ENCODE measurements around the gene EXOC3L4.
"Not testable (repeated sequence)": the region's sequence is repeated elsewhere in the genome, so short reads cannot be mapped to it uniquely, and the experiment has no call there.

EXOC3L4 gene

DNA sequence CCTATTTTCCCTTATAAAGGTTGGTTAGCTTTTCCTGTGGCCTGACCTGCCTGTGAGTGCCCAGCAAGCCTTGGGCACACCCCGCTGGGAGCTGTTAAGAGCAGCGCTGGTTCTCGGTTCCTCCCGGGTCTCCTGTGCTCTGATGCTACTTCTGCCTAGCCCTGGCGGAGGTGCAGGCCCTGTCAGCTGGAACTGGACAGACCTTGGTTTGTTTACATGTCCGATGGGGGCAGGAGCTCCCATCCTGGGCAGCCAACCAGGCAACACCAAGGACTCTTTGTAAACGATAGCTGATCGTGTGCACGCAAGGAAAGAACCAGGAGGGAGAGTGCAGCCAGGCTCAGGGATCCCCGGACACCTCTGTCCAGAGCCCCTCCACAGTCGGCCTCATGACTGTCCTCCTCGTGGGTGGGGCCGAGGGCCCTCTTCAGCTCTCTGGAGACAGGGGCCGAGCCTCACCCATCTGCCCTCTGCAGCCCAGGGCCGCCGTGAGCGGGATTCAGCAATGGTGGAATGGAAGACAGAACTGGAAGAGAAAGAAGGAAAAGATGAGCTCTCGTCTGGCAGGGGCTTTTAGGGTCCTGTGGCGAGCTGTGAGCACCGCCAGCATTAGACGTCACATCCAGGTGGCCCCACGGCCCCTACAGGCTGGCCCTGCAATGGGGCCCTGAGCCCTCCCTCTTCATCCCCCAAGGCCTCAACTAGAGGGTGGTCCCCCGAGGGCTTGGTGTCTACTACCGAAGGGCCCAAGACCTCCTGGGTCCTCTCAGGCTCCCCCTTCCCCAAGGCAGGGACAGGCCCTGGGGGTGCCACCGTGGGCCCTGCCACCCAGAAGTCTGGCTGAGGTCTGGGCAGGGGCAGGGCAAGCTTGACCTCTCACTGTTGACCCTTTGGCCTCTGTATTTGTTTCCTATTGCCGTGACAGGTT, 41.1 kb downstream of the EXOC3L4 start:
- no peak for DNase-seq

DNA sequence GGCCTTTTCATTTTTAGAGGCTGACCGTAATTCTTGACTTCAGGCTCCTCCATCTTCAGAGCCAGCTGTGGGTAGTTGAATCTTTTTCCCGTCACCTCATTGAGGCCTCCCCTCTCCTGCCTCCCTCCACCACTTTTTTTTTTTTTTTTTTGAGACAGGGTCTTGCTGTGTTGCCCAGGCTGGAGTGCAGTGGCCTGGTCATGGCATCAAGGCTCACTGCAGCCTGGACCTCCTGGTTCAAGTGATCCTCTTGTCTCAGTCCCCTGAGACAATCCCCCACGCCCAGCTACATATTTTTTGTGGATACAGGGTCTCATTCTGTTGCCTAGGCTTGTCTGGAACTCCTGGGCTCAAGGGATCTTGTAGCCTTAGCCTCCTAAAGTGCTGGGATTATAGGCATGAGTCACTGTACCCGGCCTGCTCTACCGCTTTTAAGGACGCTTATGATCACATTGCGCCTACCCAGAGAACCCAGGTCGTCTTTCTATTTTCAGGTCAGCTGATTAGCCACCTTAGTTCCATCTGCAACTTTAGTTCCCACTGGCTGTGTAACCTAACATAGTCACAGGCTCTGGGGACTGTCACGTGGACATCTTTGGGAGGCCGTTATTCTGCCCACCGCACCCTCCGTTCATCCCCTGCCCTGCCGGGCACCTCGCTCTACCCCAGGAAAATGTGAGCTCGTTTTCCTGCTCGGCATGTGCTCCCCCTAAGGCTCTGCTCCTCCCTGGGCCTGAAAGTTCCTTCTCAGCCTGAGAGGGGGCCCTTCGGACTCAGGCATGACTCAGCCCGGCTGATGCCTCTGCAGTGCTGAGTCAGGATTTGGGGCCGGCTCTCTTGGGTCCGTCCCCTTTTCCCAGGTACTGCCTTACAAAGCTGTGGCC, 42.1 kb downstream of the EXOC3L4 start:
- no peak for DNase-seq

DNA sequence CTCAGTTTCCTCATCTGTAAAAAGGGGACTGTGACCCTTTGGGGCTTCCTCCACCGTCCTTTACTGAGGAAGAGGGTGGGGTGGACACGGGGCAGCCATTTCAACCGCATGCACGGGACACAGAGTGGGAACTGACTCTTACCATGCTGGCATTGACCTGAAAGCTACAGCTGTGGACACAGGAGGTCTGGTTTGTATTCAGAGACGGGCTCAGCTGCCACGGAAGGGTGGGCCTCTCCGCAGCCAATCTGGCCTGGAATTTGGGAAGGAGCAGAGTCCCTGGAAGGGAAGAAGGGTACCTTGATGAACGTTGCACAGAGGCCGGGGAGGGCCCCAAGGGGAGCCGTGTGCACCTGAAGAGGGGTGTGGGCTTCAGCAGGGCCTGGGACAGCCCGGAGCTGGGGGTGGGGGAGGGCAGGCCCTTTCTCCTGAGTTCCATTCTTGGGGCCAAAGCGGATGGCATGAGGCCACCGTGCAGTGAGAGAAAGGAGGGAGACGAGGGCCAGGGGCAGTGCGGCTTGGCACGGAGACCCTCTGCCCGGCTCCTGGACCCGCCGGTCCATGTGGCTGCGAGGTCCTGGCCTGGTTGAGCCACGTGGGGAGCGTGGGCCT, 43.3 kb downstream of the EXOC3L4 start:
- no peak for DNase-seq

DNA sequence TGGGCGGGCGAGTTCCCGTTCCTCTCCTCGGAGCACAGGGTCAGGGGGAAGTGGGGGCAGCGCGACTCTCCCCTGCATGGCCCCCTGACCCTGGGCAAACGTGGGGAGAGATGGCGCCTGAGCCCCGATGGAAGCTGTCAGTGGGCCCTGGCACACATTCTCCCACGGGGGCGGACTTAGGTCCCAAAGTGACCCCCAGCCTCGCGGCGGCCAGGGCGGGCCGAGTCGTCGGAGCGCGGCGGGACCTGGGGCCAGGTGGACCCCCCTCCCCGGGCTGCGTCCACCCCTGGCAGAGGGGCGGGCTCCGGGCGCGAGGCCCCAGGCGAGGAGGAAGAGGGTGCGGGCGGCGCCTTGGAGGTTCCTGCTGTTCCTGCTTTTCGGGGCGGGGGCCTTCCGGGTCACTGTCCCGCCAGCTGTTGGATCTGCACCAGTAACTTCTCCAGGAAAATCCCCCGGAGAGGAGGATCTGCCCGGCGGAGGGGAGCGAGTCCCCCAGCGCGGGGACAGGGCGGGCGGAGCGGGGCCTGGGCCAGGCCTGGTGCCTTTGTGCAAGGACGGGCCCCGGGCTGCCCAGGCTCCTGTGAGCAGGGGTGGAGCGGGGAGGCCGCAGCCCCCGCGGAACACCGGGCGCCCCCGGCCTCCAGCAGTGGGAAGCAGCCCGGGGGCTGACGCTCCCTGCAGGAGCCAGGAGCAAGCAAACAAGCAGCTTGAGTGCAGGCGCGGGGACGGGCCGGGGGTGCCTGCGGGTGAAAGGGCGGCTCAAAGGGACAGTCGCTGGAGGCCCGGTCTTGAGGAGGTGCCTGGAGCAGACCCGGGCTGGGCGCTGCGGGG, 44.0 kb downstream of the EXOC3L4 start:
- no peak for DNase-seq

DNA sequence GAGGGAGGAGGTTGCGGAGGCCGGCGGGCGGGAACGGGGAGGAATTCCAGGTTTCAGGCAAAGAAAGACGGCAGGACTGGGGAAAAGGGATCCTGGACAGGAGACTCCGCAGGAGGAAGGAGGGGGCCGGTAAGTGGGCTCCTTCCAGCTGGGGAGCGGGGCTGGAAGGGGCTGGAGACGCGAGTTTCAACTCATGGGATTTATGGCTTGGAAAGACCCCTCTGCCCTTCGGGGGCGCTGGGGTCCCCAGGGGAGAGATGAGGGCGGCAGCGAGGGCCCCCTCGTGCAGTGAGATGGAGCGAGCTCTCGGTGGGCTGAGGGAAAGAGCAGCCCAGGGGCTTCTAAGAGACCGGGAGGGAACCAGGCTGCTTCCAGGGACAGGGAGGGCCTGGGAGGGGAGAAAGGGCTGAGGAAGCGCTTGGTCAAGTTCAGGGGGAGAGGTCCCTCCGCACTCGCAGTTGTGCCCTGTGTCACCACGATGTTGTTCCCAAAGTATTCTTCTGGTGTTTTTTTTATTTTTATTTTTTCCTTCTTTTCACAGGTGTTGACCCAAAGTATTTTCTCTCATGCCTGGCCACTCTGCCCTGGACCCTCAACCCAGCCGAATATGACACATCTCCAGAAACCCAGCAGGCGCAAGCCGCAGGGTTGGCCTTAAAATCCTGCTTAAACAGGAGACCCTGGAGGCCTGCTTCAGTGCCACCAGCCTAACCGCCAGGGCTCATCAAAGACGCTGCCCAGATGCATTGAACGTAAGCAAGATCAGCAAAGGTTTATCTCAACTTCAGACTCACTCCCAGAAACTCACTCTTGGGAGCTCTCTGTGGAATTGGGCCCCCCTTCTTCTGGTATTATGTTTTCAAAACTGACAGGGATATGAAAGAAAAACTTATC, 44.9 kb downstream of the EXOC3L4 start:
- no peak for DNase-seq

DNA sequence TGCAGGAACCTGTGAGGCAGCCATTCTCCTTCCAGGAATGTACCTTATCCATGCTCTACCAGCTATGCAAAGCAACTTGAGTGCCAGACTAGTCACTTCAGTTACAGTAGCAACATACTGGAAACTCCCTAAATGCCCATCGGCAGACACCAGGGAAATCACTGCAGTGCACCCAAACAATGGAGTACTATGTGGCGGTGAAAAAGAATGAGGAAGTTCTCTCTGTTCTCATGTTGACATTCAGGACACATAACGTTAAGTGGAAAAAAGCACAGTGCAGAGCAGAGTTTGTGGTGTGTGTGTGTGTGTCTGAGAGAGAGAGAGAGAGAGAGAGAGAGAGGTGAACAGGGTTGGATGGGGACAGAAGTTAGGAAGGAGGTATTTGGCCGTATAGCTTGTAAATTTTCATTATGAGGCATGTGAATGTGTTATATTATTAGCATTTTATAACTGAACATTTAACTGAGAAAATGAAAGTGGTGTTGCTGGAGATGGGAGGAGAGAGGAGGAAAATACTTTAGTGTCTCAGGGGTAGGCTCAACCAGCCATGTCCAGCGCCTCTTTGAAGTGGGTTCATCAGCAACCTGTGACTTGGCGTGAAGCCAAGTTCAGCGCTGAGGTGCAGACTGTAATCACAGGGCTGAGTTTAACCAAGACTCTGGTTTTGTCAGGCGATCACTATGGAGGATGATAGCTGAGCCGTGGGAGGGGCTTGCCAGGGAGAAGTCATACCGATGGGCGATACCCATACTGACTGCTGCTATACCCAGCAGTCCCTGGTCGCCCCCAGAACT, 46.0 kb downstream of the EXOC3L4 start:
- peak; percentile 90 for DNase-seq

DNA sequence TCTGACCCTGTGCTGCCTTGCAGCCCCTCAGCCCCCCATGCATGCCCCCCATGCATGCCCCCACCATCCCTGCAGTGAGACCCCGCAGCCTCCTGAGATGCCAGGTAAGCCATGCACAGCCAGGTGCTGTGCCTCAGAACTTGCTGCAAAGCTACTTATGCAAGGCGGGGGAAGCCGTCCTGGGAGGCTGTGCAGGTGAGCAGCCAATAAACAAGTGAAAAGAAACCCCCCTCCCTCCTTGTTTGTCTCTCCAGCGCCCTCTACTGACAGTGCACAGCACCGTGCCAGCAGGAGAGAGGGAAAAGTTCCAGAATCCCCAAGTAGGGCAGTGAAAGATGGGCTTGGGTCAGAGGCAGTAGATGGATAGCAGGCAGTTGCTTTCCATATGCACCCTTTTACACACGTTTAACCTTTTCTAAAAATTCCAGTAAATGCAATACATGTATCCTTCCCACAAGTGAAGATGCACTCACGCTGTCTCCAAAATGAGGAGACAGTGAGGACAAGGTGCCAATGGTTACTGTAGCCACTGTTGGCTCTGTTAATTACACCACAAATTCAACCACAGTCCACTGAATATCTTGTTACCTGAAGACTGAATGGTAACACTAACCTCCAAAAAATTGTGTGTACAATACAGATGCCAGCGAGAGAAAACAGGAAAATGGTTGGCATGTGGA, 46.7 kb downstream of the EXOC3L4 start:
- DNase-seq = peak; percentile 82

DNA sequence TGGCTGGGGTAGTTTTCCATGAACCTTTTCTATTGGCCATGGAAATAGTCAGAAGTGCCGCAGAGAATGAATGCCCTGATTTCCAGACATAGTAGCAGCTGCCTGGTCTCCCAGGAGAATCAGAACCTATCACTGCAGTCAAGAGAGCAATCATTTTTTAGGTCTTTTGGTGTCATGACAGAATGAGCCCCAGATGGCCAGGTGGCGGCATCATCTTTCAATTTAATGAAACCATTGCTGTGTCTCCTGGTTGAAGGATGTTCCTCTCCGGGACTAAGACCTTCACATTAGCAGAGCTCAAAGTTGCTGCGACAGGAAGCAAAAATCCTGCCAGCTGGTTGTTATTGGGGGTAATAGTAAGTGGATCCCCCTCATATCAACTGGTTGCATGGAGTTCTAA, 47.5 kb downstream of the EXOC3L4 start:
- DNase-seq = no peak

DNA sequence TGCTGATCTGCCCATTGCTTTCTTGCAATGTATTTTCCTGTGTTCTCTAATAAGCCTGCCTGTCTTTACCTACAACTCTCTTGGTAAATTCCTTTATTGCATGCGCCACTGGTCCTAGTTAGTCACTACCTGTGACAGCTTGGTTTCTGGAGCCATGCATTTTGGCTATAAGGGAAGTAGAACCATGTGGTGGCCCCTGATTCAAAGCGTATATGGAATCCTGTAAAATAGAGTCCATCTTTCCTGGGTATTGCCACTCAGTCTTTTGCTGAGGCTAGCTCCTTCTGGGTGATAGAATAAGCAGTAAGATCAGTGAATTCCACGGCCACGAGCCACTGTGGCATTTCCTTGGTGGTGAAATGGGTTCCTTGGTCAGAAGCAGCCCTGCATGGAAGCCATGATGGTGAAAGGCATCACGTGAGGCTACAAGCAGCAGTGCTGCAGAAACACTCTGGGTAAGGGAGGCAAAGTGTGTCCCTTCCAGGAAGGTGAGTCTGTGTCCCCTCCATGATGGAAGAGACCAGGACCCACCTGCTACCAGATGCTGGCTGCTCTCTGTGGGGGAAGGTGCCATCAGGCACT, 48.3 kb downstream of the EXOC3L4 start:
- no peak for DNase-seq

DNA sequence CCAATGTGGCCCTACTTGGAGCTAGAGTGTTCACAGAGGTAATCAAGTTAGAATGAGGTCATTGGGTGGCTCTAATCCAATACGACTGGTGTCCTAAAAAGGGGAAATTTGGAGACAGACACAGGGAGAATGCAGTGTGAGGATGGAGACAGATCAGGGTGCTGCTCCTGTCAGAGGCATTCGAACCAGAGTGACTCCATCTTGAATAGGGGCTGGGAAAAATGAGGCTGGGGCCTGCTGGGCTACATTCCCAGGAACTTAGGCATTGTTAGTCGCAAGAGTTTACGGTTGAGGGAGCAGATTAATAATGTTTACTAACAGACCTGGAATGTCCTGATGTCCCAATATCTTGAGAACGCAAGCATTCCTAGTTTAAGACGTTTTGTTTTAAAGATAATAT, 49.0 kb downstream of the EXOC3L4 start:
- no peak for DNase-seq

DNA sequence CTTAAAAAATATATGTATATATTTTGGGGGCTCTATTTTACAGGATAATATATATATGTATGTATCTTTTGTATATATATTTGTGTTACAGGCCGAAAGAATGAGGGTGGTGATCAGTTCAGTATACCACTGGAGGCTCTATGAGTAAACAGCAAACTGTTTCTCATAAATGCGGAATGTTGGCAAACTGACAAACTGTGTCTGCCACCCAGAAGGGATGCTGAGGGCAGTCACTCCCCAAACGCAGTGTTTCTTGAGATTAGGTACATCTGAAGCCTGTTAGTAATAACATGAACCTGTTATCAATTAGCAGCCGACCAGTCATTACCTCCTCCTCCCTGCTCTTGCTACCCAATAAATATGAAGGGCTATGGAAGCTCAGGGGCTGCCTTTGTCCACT, 49.6 kb downstream of the EXOC3L4 start:
- no peak for DNase-seq

DNA sequence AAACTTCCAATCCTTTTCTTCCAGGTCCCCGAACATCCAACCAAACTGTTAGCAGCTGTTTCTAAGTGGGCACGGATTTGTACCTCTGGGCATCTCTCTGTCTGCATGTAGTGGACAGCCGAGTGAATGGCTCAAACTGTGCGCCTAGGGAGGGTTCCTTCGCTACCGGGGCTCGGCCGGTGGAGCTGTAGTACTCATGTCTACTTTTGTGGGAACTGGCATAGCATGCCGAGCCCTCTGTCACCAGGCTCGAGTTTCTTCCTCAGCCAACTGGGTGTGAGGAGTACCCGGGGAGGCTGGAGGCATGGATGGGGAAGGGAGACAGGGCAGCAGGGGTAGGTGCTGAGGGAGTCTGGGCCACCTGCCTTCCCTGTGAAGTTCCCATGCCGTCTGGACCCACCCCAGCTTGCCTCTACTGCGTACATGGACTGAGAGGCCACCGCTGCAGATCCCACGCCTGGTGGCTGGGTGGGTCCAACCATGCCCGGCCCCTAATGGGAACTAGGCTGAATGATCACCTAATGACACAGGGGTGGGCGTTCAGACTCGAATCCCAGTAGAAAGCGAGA, 51.7 kb downstream of the EXOC3L4 start:
- DNase-seq = no peak

DNA sequence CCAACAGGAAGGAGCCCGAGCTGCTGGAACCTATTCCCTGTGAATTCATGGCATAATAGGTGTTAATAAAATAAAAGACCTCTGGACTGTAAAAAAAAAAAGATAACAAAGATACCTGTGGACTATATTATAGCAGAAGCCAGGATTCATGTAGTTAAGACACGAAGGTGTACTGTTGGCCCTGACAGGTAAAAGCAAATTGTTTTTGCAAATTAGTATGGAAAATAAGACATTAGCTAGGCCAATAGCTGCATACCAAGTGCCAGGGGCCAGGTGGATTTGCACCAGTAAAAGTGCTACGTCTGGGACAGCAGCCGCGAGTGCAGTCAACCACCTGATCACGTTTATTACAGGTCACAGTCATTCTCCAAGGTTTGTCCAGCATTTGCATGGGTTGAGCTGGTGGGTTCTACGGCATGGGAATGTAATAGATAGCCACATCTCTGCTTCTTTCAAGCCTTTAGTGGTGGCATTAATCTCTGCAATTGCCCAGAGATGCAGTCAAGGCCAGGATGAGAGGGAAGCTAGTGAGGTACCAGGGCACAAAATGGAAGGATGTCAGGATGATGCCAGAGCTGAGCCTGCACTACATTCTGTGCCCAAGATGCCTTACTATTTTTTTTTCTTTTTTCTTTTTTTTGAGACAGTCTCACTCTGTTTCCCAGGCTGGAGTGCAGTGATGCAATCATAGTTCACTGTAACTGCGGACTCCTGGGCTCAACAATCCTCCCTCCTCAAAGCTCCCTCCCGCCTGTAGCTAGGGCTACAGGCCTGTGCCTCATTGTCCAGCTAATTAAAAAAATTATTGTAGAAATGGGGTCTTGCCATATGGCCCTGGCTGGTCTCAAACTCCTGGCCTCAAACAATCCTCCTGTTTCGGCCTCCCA, 55.1 kb downstream of the EXOC3L4 start:
- no peak for DNase-seq

DNA sequence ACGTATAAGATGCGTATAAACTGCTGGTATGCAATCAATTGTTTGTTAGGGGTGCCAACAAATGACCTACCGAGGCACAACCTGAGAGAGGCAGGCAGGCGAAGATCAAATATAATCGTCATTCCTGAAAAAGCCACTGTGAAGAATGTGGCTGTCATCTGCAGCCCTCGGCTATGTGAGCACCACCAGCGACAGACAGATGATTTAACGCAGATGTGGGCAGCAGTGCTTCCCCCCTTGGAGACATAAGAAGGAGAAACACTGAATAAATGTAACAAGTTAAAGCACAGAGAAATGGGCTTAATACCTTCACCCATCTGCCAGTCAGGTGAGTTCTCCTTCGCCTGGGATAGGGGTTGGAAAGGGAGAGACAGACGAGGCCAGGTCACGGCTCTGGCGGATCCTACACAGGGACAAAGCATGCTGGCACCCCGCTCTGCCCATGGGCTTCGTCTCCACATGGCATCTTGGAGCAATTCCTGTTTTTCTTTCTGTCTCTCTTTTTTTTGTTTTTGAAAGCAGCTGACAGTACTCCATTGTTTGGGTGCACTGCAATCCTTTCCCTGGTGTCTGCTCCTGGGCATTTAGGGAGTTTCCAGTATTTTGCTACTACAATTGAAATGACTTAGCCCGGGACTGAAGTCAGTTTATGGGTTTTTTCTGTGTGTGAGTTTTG, 56.9 kb downstream of the EXOC3L4 start:
- no peak for DNase-seq

DNA sequence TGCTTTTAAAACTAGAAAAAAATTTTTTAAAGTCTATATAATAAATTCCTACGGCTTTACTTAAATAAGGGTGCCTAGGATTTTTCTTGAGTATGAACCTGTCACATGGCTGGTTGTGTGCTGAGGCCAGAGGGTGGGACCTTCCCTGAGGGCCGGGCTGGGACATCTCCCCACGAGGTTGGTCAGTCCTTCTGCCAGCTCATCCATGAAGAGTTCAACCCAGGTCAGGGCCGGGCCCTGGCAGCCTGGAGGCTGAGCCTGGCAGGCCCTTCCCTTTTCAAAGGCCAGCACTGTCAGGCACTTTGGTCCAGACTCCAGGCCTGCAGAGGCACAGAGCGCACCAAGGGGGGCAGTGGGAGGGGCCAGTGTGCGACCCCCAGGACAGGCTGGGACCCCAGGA, 60.5 kb downstream of the EXOC3L4 start:
- DNase-seq = no peak

DNA sequence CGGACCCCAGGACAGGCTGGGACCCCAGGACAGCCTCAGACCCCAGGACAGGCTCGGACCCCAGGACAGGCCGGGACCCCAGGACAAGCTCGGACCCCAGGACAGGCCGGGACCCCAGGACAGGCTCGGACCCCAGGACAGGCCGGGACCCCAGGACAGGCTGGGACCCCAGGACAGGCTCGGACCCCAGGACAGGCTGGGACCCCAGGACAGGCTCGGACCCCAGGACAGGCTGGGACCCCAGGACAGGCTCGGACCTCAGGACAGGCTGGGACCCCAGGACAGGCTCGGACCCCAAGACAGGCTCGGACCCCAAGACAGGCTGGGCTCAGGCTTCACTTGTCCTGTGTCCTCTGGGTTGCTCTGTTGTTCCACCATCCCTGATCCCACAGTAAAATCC, 60.9 kb downstream of the EXOC3L4 start:
- DNase-seq = not testable (repeated sequence)

DNA sequence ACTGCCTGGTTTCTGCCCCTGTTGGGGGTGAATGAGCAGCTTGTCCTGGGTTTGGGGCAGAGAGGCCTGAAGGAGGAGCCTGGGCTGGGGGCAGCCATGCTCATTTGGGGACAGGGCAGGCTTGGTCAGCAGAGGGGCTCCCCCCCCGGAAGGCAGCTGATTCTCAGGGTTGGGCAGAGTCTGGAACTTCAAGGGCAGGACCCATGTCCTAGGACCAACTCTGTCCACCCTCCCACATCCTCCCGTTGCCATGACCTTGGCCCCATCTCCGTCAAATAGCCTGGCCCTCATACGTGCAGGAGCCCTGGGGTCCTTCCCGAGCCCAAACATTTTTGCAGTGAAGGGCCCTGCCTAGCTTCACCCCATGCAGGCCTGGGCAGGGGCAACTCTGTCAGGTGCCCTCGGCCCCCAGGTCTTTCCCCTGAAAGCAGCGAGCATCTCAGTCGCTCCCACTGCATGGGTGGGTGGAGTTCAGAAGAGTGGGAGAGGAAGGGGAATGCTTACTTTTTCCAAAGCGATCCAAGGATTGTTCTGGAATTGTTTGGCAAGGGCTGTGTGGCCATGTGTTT, 61.4 kb downstream of the EXOC3L4 start:
- DNase-seq = no peak

Measured in DMS79 treated with DMSO at 0.1 percent for 48 hours (cell line).